ENCODE measurements around the gene UTF1.

The UTF1 gene

GRCh38 chr10:133242611-133243356 is 12.8 kb downstream of the UTF1 start:
- H3K27ac ChIP-seq = no peak overlapping the region
- H3K4me1 ChIP-seq = peaks cover 0 to 7% (median 3%) of the 10 kb centered on the region in 4 donors
- H3K36me3 ChIP-seq = no peaks in the 10 kb centered on the region
- TF ChIP-seq CTCF (IDR thresholded peaks at IDR 0.05) = no peak
- H3K9me3 ChIP-seq = no peaks in the 10 kb centered on the region
- no peak for DNase-seq
- no peak overlapping the region for H3K4me3 ChIP-seq
- intact Hi-C loops (cut with DNase I; ENCODE audit: low total_unique reads) = no loop called here
- H3K27me3 ChIP-seq = peaks cover 0 to 94% of the 10 kb centered on the region in 2 donors

- no peaks in the 10 kb centered on the region for H3K36me3 ChIP-seq
- no peaks in the 10 kb centered on the region for H3K9me3 ChIP-seq
- TF ChIP-seq CTCF (IDR thresholded peaks at IDR 0.05) = no peak
- H3K4me3 ChIP-seq = no peak overlapping the region
- no peak for DNase-seq
- H3K27ac ChIP-seq = no peak overlapping the region
- H3K27me3 ChIP-seq = peaks cover 0 to 94% of the 10 kb centered on the region in 2 donors
- H3K4me1 ChIP-seq = no peaks in the 10 kb centered on the region
- intact Hi-C loops (cut with DNase I; ENCODE audit: low total_unique reads) = no loop called here
Observed at GRCh38 chr10:133243593-133243992, 13.6 kb downstream of the UTF1 start.

GRCh38 chr10:133245439-133246235 is 15.6 kb downstream of the UTF1 start:
- H3K27me3 ChIP-seq = peaks cover 0 to 97% of the 10 kb centered on the region in 2 donors
- TF ChIP-seq CTCF (IDR thresholded peaks at IDR 0.05) = no peak

GRCh38 chr10:133246236-133246626 is 16.2 kb downstream of the UTF1 start:
- Histone ChIP-seq H3K27me3 (peaks cover 0 to 95% of the 10 kb centered on the region in 2 donors), H3K4me3 (no peak overlapping the region), H3K9me3 (no peaks in the 10 kb centered on the region), H3K4me1 (no peaks in the 10 kb centered on the region), H3K36me3 (no peaks in the 10 kb centered on the region), H3K27ac (no peak overlapping the region)
- intact Hi-C loops (cut with DNase I; ENCODE audit: low total_unique reads) = no loop called here
- no peak for TF ChIP-seq CTCF (IDR thresholded peaks at IDR 0.05)
- DNase-seq = no peak

More at GRCh38 chr10:133245439-133246235, 15.6 kb downstream of the UTF1 start:
- Histone ChIP-seq H3K4me3 (no peak overlapping the region), H3K27ac (no peak overlapping the region), H3K9me3 (no peaks in the 10 kb centered on the region), H3K36me3 (no peaks in the 10 kb centered on the region), H3K4me1 (no peaks in the 10 kb centered on the region)
- no peak for DNase-seq
- intact Hi-C loops (cut with DNase I; ENCODE audit: low total_unique reads) = no loop called here

- Histone ChIP-seq H3K4me3 (no peak overlapping the region), H3K9me3 (no peaks in the 10 kb centered on the region), H3K27ac (no peak overlapping the region), H3K36me3 (no peaks in the 10 kb centered on the region), H3K4me1 (no peaks in the 10 kb centered on the region), H3K27me3 (peaks cover 0 to 95% of the 10 kb centered on the region in 2 donors)
- intact Hi-C loops (cut with DNase I; ENCODE audit: low total_unique reads) = no loop called here
- TF ChIP-seq CTCF (IDR thresholded peaks at IDR 0.05) = no peak
- DNase-seq = no peak
Observed at GRCh38 chr10:133247681-133248333, 17.8 kb downstream of the UTF1 start.
